Ureter (tissue), 1 donor: ENCODE measurements around the gene CIRBP. TPM values are rescaled to one million over a fixed set of nuclear protein-coding genes. Genes with fewer than 3 reads are reported as not detected.
A peak's percentile ranks its signal among the peaks of the same experiment; 100 is the strongest.

Experiments
- DNase-seq: peaks from one replicate; pipeline ENCODE4 v3.0.0-alpha.2; 2020; ENCODE audit warnings: low spot score
- total RNA-seq: library from RNA; stranded (reverse); gene quantifications from one replicate; pipeline ENCODE4 v1.2.4, GENCODE V29; 2023
- donor health status: DM: yes; HTN: yes; CAD: no.

CIRBP gene
- total RNA-seq, result 524 TPM

- peak; percentile 100 for DNase-seq
Observed at GRCh38 chr19:1269065-1269477, at the start of gene CIRBP. CIRBP (plus strand) TSS chr19:1269332; CDS start chr19:1270934, 1,602 bp downstream.

GRCh38 chr19:1219786-1220476, 49.2 kb upstream of the CIRBP start:
- DNase-seq, result no peak

GRCh38 chr19:1220477-1220930, 48.6 kb upstream of the CIRBP start:
- DNase-seq, result no peak

GRCh38 chr19:1220976-1221903, 47.9 kb upstream of the CIRBP start:
- DNase-seq, result no peak

- no peak for DNase-seq
Observed at GRCh38 chr19:1221904-1222255, 47.3 kb upstream of the CIRBP start.

GRCh38 chr19:1222394-1222793, 46.7 kb upstream of the CIRBP start:
- no peak for DNase-seq

- no peak for DNase-seq
Observed at GRCh38 chr19:1223018-1223855, 45.9 kb upstream of the CIRBP start.

GRCh38 chr19:1224047-1224825, 44.9 kb upstream of the CIRBP start:
- no peak for DNase-seq

- DNase-seq, result no peak
Observed at GRCh38 chr19:1224847-1225246, 44.3 kb upstream of the CIRBP start.

GRCh38 chr19:1225440-1226226, 43.5 kb upstream of the CIRBP start:
- DNase-seq, result no peak

- no peak for DNase-seq
Observed at GRCh38 chr19:1226227-1226518, 43.0 kb upstream of the CIRBP start.

- DNase-seq, result no peak
Observed at GRCh38 chr19:1226522-1227303, 42.4 kb upstream of the CIRBP start.

- DNase-seq, result no peak
Observed at GRCh38 chr19:1227304-1228054, 41.7 kb upstream of the CIRBP start.

GRCh38 chr19:1228161-1228957, 40.8 kb upstream of the CIRBP start:
- DNase-seq, result no peak

GRCh38 chr19:1229056-1229923, 39.8 kb upstream of the CIRBP start:
- no peak for DNase-seq

- DNase-seq, result no peak
Observed at GRCh38 chr19:1229924-1230782, 39.0 kb upstream of the CIRBP start.
